Activated CD8-positive, alpha-beta memory T cell treated with anti-CD3 and anti-CD28 coated beads for 48 hours (primary cell): ENCODE results near the gene METAP1D.

Source experiments
- DNase-seq, 3 experiments: peaks; one replicate each; pipeline ENCODE4 v3.0.0-alpha.2; 2020; ENCODE audit warnings: low read depth in 2 of 3, low spot score in 2 of 3

METAP1D gene

DNA sequence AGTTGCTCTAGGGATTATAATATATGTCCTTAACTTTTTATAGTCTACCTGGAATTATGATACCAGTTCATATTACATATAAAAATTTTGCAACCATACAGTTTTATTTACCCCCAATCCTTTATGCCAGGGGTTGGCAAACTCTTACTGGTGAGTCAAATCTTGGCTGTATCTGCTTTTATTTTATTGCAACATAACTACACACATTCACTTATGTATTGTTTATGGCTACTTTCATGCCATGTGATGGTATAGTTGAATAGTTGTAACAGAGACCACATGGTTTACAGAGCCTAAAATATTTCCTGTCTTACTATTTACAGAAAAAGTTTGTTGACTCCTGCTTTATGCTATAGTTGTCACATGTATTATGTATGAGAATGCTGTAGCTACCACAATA is 128.7 kb downstream of the METAP1D start:
- DNase-seq, result no peak

DNA sequence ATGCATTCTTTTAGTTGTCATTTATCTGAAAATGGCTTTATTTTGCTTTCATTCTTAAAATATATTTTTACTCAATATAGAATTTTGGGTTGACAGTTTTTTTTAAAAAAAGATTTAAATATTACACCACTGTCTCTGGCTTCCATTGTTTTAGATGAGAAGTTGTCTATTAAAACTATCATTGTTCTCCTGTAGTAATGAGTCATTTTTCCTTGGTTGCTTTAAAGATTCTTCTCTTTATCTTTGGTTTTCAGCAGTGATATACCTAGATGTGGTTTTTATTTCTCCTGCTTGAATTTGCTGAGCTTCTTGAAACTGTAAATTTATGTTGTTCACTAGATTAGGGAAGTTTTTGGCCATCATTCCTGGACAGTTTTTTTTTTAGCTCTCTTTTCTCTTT is 129.7 kb downstream of the METAP1D start:
- DNase-seq, result no peak
